GM04504 (cell line): ENCODE data around the gene RBM8A.

Source experiments
- DNase-seq: peaks from one replicate; pipeline ENCODE4 v3.0.0-alpha.2; 2012; ENCODE audit warnings: low read depth

RBM8A gene

DNA sequence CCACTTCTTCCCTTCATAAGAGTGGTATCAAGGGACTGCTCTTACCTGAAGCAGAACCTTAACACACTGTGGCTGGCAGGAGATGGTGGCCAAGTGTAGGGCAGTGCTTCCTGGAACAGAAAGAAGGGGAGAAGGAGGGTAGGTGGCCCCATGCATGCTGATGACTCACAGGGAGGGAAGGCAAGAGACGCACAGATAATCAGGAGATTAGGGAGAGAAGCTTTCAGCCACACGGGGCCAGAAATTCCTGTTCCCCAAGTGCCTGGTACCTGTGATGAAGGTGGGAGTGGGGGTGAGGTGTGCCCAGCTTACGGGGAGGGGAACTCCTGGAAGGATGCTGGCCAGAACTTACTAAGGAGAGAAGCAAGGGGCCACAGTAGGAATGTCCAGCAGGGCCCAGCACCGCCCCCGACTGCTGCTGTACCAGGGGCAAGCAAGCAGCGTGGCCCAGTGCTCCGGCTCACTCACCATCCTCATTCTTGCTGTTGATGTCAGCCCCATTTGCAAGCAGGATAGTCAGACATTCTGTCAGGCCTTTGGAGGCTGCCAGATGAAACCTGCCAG, 49.3 kb downstream of the RBM8A start:
- no peak for DNase-seq

DNA sequence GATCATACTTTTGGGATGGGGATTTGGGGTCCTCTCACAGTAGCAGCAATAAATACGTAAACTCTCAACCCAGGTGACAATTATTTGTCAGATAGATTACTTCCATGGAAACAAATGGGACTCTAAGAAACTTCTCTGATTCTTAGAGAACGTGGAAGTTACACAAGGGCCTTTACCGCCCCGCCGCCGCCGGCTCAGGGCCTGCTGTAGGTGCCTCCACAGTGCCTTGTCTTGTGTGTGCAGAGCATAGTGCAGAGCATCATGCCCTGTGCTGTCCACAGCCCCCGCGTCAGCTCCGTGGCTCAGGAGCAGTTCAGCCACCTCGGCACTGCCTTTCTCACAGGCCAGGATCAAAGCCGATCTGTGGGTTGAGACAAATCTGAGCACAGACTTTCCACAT, 52.6 kb downstream of the RBM8A start:
- DNase-seq = no peak

DNA sequence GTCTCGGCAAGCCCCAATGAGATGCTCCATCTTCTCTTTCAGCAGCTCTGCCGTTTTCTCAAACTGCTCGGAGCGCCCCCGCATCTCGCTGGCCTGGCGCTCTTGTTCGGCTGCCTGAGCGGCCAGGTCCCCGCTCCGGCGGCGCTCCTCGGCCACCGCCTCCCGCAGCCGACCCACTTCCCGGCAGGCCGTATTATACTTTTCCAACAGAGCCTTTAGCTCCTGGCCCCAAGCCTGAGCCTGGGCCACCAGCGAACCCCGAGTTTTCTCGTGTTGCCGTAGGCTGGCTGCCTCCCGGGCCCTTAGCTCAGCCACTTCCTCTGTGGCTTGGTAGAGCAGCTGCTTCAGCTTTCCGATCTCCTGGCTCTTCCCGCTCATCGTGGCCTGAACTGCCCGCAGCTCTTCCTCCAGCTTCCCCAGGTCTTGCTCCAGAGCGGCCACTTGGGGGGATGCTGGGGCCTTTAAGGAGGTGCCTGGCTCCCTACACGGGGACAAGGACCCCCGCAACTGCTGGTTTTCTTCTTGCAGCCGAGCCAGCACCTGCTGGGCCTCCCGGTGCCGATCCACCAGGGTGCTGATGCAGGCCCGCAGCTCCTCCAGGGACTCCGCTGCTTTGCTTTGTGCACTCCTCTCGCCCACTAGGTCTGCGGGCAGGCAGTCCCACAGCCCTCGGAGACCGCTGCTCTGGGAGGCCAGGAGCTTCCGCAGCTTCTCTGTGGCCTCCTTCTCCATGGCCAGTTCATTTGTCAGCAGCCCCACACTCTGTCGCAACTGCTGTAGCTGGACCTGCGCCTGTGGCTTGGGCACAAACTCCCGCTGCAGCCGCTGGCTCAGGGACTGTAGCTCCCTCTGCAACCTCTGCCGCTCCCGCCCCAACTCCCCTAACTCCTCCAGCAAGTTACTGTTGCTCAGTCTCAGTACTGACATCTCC, 55.0 kb downstream of the RBM8A start:
- DNase-seq = no peak
